CD4-positive, alpha-beta memory T cell (primary cell): ENCODE data around the gene MYT1. TPM values are rescaled to one million over a fixed set of nuclear protein-coding genes. Genes with fewer than 3 reads are reported as not detected.

Source experiments
- CTCF ChIA-PET: fragments of 350-600 bp; sonication (Branson Sonifier 250); formaldehyde crosslinking; loops from one replicate; lab custom pipeline; 2021; ENCODE audit warnings: inconsistent platforms; ENCODE audit not compliant: partially characterized antibody; lab: Charles Lee
- POLR2A ChIA-PET: fragments of 350-600 bp; sonication (Branson Sonifier 250); formaldehyde crosslinking; loops from one replicate; lab custom pipeline; 2021; ENCODE audit not compliant: partially characterized antibody; lab: Charles Lee
- DNase-seq, 5 donors: peaks; one replicate each; pipeline versions ENCODE4 v3.0.0 to v3.0.0-alpha.2; 2020 to 2022; ENCODE audit warnings: mixed read lengths in 1 of 5
- H3K27ac ChIP-seq: one replicate; pipeline ENCODE4 v1.7.0; 2013; ENCODE audit warnings: low read depth, low read length
- H3K27me3 ChIP-seq: 2 replicates; pipeline ENCODE4 v1.7.0; 2013; ENCODE audit warnings: mild to moderate bottlenecking, low read length, moderate library complexity; ENCODE audit not compliant: insufficient read depth
- H3K36me3 ChIP-seq: 2 replicates; pipeline ENCODE4 v1.7.0; 2013; ENCODE audit warnings: mild to moderate bottlenecking, low read length, moderate library complexity; ENCODE audit not compliant: insufficient read depth
- H3K4me1 ChIP-seq: 2 replicates; pipeline ENCODE4 v1.7.0; 2013; ENCODE audit warnings: mild to moderate bottlenecking, low read length, moderate library complexity; ENCODE audit not compliant: insufficient read depth
- H3K4me3 ChIP-seq, 2 donors: one replicate each; pipeline ENCODE4 v1.7.0; 2013; ENCODE audit warnings: low read length in 2 of 2, mild to moderate bottlenecking in 1 of 2
- H3K9me3 ChIP-seq, 2 donors: one replicate each; pipeline ENCODE4 v1.7.0; 2013; ENCODE audit warnings: low read length in 2 of 2, control low read depth in 1 of 2; ENCODE audit not compliant: control insufficient read depth in 1 of 2
- H3K27ac Mint-ChIP-seq, 7 donors: one replicate each; pipeline ENCODE4 v1.8.0; 2020 to 2021; ENCODE audit warnings: mixed read lengths in 7 of 7, mild to moderate bottlenecking in 6 of 7, inconsistent platforms in 3 of 7, moderate library complexity in 3 of 7
- H3K27me3 Mint-ChIP-seq, 2 donors: one replicate each; pipeline ENCODE4 v1.8.0; 2020 to 2021; ENCODE audit warnings: mixed read lengths in 2 of 2
- H3K36me3 Mint-ChIP-seq, 2 donors: one replicate each; pipeline ENCODE4 v1.8.0; 2020 to 2021; ENCODE audit warnings: mixed read lengths in 2 of 2, inconsistent platforms in 1 of 2, mild to moderate bottlenecking in 1 of 2
- H3K4me1 Mint-ChIP-seq, 4 donors: one replicate each; pipeline ENCODE4 v1.8.0; 2020 to 2021; ENCODE audit warnings: mixed read lengths in 4 of 4, mild to moderate bottlenecking in 1 of 4
- H3K4me3 Mint-ChIP-seq, 8 donors: one replicate each; pipeline ENCODE4 v1.8.0; 2020 to 2021; ENCODE audit warnings: mixed read lengths in 8 of 8, mild to moderate bottlenecking in 7 of 8, moderate library complexity in 6 of 8, inconsistent platforms in 3 of 8
- H3K9me3 Mint-ChIP-seq, 8 donors: one replicate each; pipeline ENCODE4 v1.8.0; 2020 to 2021; ENCODE audit warnings: mixed read lengths in 8 of 8, mild to moderate bottlenecking in 5 of 8, inconsistent platforms in 3 of 8, moderate library complexity in 1 of 8
- intact Hi-C: fragments of 100-400 bp; cut with micrococcal nuclease; formaldehyde crosslinking; loops from one replicate; pipeline ENCODE4 v1.15.1; 2023
- polyA plus RNA-seq, 2 donors: library from polyadenylated mRNA; unstranded; fragments of 300-500 nt; fragmentation: Illumina TruSeq; gene quantifications; one replicate each; pipeline ENCODE4 v1.2.3, GENCODE V29; 2021
- total RNA-seq, 2 experiments: library from RNA; stranded (reverse); gene quantifications; one replicate each; pipeline ENCODE4 v1.2.3, GENCODE V29; 2021

MYT1 gene
- total and polyA plus RNA-seq, 4 experiments from 2014 or later = not detected

DNA sequence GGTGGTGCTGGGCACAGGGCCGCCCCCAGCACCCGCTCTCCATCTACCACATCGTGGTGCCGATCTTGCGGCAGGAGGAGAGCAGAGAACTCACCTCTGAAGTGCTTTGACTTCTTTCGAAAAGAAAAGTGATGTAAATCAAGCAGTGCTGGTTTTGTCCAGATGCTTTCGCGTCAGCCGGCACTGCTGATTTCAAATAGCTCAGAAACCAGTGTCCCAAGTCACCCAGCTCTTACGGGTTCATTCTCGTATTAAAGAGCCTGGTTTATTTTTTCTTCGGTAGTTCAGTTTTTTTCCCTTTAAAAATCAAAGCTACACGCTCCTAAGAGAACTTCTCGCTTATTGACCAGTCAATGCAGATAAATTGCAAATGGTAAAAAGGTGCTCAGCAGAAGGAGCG lies 32.1 kb downstream of the MYT1 start:
- H3K4me1 ChIP-seq = peaks cover 6% of the 10 kb centered on the region
- no peak for DNase-seq
- Mint-ChIP-seq H3K36me3 (no peaks in the 10 kb centered on the region), H3K4me1 (peaks cover 5 to 17% (median 7%) of the 10 kb centered on the region in 4 donors), H3K9me3 (peaks cover 0 to 1% (median 0%) of the 10 kb centered on the region in 8 donors), H3K27ac (no peak overlapping the region), H3K4me3 (no peak overlapping the region), H3K27me3 (peaks cover 18 to 26% of the 10 kb centered on the region in 2 donors)
- H3K36me3 ChIP-seq = no peaks in the 10 kb centered on the region
- POLR2A ChIA-PET = no interaction called here
- no peak overlapping the region for H3K27ac ChIP-seq
- H3K27me3 ChIP-seq = no peaks in the 10 kb centered on the region
- no peaks in the 10 kb centered on the region for H3K9me3 ChIP-seq
- CTCF ChIA-PET = no interaction called here
- intact Hi-C loops = no loop called here
- no peak overlapping the region for H3K4me3 ChIP-seq

DNA sequence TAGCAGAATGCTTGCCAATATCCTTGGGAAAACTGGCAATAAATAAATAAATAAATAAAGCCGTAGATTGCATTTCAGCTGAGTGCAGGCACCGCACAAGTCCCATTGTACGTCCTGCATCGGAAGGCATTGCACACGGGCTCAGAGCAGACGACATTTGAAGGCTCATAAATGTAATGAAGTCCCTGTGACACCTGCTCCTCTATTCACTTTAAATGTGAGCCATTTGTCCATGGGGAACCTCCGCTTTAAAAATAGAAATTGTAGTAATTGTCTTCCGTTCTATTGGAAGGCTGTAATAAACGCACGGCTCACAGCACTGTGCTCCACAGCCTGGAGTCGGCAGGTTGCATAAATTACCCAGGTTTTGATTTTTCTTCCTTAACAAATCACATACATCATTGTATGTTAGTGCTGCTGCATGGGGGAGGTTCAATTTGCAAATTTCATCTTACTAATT lies 32.6 kb downstream of the MYT1 start:
- peaks cover 5 to 17% (median 7%) of the 10 kb centered on the region in 4 donors for H3K4me1 Mint-ChIP-seq
- Histone ChIP-seq H3K27me3 (no peaks in the 10 kb centered on the region), H3K4me1 (peaks cover 6% of the 10 kb centered on the region), H3K4me3 (no peak overlapping the region), H3K9me3 (no peaks in the 10 kb centered on the region), H3K36me3 (no peaks in the 10 kb centered on the region), H3K27ac (no peak overlapping the region)
- no peak overlapping the region for H3K4me3 Mint-ChIP-seq
- H3K27me3 Mint-ChIP-seq = peaks cover 18 to 23% of the 10 kb centered on the region in 2 donors
- intact Hi-C loops = no loop called here
- no peak overlapping the region for H3K27ac Mint-ChIP-seq
- DNase-seq = no peak
- no peaks in the 10 kb centered on the region for H3K36me3 Mint-ChIP-seq
- H3K9me3 Mint-ChIP-seq = peaks cover 0 to 1% (median 0%) of the 10 kb centered on the region in 8 donors
- CTCF ChIA-PET = no interaction called here
- POLR2A ChIA-PET = no interaction called here

DNA sequence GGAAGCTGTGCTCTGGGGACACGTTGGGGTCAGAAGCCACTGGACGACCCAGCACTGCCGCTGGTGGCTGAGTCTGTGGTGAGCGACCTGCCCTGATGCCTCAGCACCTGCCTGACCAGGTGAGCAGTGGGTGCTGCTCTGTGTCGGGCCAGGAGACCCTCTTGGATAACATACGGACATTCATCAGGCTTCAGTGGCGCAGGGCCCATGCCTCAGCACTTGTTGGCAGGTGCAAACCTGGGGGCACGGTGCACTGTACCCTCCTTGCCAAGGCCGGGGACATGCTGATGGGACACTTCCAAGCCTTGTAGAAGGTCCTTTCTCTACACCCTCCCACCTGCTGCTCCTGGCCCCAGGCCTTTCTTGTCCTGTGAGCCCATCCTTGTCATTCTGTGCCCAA lies 34.1 kb downstream of the MYT1 start:
- H3K36me3 Mint-ChIP-seq = no peaks in the 10 kb centered on the region
- no peak overlapping the region for H3K4me3 ChIP-seq
- H3K36me3 ChIP-seq = no peaks in the 10 kb centered on the region
- POLR2A ChIA-PET = no interaction called here
- DNase-seq = no peak
- no peak overlapping the region for H3K4me3 Mint-ChIP-seq
- intact Hi-C loops = no loop called here
- peaks cover 0 to 1% (median 0%) of the 10 kb centered on the region in 8 donors for H3K9me3 Mint-ChIP-seq
- no peak overlapping the region for H3K27ac ChIP-seq
- no peaks in the 10 kb centered on the region for H3K9me3 ChIP-seq
- no peaks in the 10 kb centered on the region for H3K27me3 ChIP-seq
- CTCF ChIA-PET = no interaction called here
- H3K27me3 Mint-ChIP-seq = peaks cover 16 to 18% of the 10 kb centered on the region in 2 donors
- peaks cover under 1 to 4% (median 2%) of the 10 kb centered on the region in 4 donors for H3K4me1 Mint-ChIP-seq
- H3K4me1 ChIP-seq = no peaks in the 10 kb centered on the region
- peak overlapping the region in 1 of 7 donors; percentile 60 for H3K27ac Mint-ChIP-seq

DNA sequence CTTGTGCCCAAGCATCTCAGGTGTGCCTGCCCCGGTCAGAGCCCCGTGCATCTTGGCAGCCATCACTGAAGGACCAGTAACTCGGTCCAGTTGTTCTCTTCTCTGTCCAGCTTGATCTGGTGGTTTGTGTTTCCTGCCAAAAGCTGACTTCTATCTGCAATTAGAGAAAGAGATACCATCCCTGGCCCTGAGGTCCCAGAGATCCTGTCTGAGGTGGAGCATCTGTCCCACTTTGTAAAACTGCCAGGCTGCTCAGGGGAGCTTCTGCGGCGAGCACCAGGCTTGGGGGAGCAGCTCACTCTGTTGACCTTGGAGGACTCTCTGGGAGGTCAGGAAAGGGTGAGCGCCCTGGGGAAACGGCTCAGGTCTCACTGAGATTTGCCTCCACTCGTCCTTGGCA lies 35.1 kb downstream of the MYT1 start:
- no peaks in the 10 kb centered on the region for H3K36me3 Mint-ChIP-seq
- Histone ChIP-seq H3K36me3 (no peaks in the 10 kb centered on the region), H3K4me1 (no peaks in the 10 kb centered on the region), H3K27ac (no peak overlapping the region), H3K27me3 (no peaks in the 10 kb centered on the region), H3K9me3 (no peaks in the 10 kb centered on the region), H3K4me3 (no peak overlapping the region)
- DNase-seq = no peak
- POLR2A ChIA-PET = no interaction called here
- intact Hi-C loops = no loop called here
- H3K9me3 Mint-ChIP-seq = peaks cover 0 to 1% (median 0%) of the 10 kb centered on the region in 8 donors
- peaks cover 0 to 3% (median 2%) of the 10 kb centered on the region in 4 donors for H3K4me1 Mint-ChIP-seq
- no peak overlapping the region for H3K27ac Mint-ChIP-seq
- CTCF ChIA-PET = no interaction called here
- no peak overlapping the region for H3K4me3 Mint-ChIP-seq
- peaks cover 16% of the 10 kb centered on the region in 2 donors for H3K27me3 Mint-ChIP-seq

DNA sequence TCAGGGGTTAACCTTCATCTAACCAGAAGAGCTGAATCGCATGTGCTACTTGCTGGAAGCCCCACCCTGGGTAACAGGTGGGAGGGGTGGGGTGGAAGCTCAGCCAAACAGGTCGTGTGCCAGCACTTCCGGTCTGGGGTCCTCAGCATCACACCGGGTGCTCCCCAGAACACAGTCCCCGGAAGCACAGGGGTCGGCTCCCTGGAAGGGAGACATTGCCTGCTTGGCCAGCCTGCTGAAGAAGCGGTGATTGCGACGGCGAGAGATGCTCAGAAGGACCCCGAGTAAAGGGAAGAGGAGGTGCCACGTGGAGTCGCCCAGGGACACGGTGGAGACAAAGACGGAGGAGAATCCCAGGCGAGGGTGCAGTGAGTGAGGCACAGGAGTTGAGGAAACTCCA lies 36.5 kb downstream of the MYT1 start:
- Mint-ChIP-seq H3K36me3 (no peaks in the 10 kb centered on the region), H3K27me3 (peaks cover 16 to 19% of the 10 kb centered on the region in 2 donors), H3K4me3 (no peak overlapping the region), H3K27ac (peak overlapping the region in 1 of 7 donors; percentile 66), H3K9me3 (peaks cover 0 to 1% (median 0%) of the 10 kb centered on the region in 8 donors), H3K4me1 (peaks cover 0 to 3% (median 2%) of the 10 kb centered on the region in 4 donors)
- ChIA-PET POLR2A (no interaction called here), CTCF (no interaction called here)
- Histone ChIP-seq H3K36me3 (no peaks in the 10 kb centered on the region), H3K9me3 (no peaks in the 10 kb centered on the region), H3K27ac (no peak overlapping the region), H3K4me1 (no peaks in the 10 kb centered on the region), H3K27me3 (no peaks in the 10 kb centered on the region), H3K4me3 (no peak overlapping the region)
- no peak for DNase-seq
- intact Hi-C loops = no loop called here

DNA sequence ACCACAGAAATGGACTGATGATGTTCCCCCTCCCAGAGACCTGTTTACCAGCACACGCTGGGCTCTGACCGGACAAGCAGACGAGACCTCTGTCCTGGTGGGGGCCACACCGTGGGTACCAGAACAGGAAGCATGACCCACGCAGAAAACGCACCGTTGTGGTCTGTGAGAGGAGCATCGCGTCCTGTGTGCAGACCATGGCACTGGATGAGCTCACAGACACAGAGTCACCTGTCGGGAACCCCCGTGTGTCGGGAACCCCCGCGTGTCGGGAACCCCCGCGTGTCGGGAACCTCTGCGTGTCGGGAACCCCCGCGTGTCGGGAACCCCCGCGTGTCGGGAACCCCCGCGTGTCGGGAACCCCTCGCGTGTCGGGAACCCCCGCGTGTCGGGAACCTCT lies 37.4 kb downstream of the MYT1 start:
- Mint-ChIP-seq H3K36me3 (no peaks in the 10 kb centered on the region), H3K27me3 (peaks cover 15 to 22% of the 10 kb centered on the region in 2 donors), H3K27ac (no peak overlapping the region), H3K9me3 (peaks cover 0 to 1% (median 0%) of the 10 kb centered on the region in 8 donors), H3K4me3 (no peak overlapping the region), H3K4me1 (peaks cover 0 to 4% (median 2%) of the 10 kb centered on the region in 4 donors)
- no peaks in the 10 kb centered on the region for H3K9me3 ChIP-seq
- H3K27ac ChIP-seq = no peak overlapping the region
- CTCF ChIA-PET = no interaction called here
- no peak overlapping the region for H3K4me3 ChIP-seq
- no peak for DNase-seq
- no peaks in the 10 kb centered on the region for H3K36me3 ChIP-seq
- no peaks in the 10 kb centered on the region for H3K27me3 ChIP-seq
- POLR2A ChIA-PET = no interaction called here
- intact Hi-C loops = no loop called here
- no peaks in the 10 kb centered on the region for H3K4me1 ChIP-seq

DNA sequence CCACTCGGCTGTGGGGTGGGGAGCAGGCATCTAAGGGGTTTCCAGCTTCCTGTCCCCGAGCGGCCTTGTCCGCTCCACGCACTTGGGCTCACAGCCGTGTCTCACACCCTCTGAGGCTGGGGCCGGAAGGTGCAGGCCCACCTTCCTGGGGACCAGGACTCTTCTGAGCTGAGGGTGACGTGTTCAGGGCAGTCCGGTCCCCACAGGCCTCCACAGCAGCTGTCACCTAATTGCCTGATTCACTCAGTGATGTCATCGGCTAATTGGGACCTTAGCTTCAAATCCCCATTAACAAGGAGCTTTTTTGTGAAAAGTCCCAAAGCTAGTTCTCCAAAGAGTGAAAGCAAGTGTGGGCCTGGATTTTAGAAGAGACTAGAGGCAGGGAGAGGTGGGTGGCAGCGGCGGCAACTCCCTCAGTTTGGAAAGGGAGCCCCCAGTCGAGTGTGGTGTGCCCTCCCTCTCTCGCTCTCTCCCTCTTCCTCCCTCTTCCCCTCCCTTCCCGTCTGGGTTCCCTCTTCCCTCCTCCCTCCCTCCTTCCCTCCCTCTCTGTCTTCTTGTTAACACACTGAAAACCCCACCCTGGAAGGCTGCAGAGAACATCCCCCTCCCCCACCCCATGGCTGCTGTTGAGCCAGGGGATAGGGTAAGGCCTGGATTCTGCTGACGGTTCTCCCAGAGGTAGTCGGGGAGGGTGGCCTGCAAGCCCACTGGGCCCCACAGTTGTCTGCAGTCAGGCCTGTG lies 39.0 kb downstream of the MYT1 start:
- H3K4me3 Mint-ChIP-seq = no peak overlapping the region
- intact Hi-C loops = no loop called here
- H3K36me3 Mint-ChIP-seq = no peaks in the 10 kb centered on the region
- peaks cover 0 to 6% (median 3%) of the 10 kb centered on the region in 4 donors for H3K4me1 Mint-ChIP-seq
- H3K27ac Mint-ChIP-seq = no peak overlapping the region
- Histone ChIP-seq H3K27ac (no peak overlapping the region), H3K9me3 (no peaks in the 10 kb centered on the region), H3K27me3 (no peaks in the 10 kb centered on the region), H3K4me1 (no peaks in the 10 kb centered on the region), H3K36me3 (no peaks in the 10 kb centered on the region), H3K4me3 (no peak overlapping the region)
- H3K27me3 Mint-ChIP-seq = peaks cover 8 to 18% of the 10 kb centered on the region in 2 donors
- ChIA-PET POLR2A (no interaction called here), CTCF (no interaction called here)
- H3K9me3 Mint-ChIP-seq = peaks cover 0 to 1% (median 0%) of the 10 kb centered on the region in 8 donors
- DNase-seq = no peak
